Measurements from ENCODE around the gene IL17RA. TPM values are rescaled to one million over a fixed set of nuclear protein-coding genes. Genes with fewer than 3 reads are reported as not detected.

The IL17RA gene
- total RNA-seq, 1 experiment from 2014 or later: 18.0 TPM

GRCh38 chr22:17104336-17104935 lies 19.6 kb downstream of the IL17RA start:
- Mint-ChIP-seq H3K27me3 (ENCODE audit: unreplicated experiment) (no peaks in the 10 kb centered on the region), H3K4me3 (ENCODE audit: low read depth, unreplicated experiment) (no peak overlapping the region), H3K4me1 (ENCODE audit: low read depth, unreplicated experiment) (no peaks in the 10 kb centered on the region), H3K36me3 (ENCODE audit: insufficient read depth, unreplicated experiment) (no peaks in the 10 kb centered on the region), H3K9me3 (ENCODE audit: low read depth, unreplicated experiment) (no peaks in the 10 kb centered on the region), H3K27ac (ENCODE audit: unreplicated experiment) (no peak overlapping the region)
- DNase-seq: no peak
- BruUV-seq (replicated peaks): no TSS peak
- CTCF ChIA-PET: no interaction called here
- intact Hi-C loops (cut with micrococcal nuclease; ENCODE audit: unreplicated experiment): no loop called here
- TF ChIP-seq CTCF (IDR thresholded peaks at IDR 0.05; ENCODE audit: unreplicated experiment): no peak

- H3K4me3 Mint-ChIP-seq (ENCODE audit: low read depth, unreplicated experiment): no peak overlapping the region
- H3K4me1 Mint-ChIP-seq (ENCODE audit: low read depth, unreplicated experiment): no peaks in the 10 kb centered on the region
- H3K27ac Mint-ChIP-seq (ENCODE audit: unreplicated experiment): no peak overlapping the region
- TF ChIP-seq CTCF (IDR thresholded peaks at IDR 0.05; ENCODE audit: unreplicated experiment): no peak
- DNase-seq: no peak
- BruUV-seq (replicated peaks): no TSS peak
- intact Hi-C loops (cut with micrococcal nuclease; ENCODE audit: unreplicated experiment): no loop called here
- no peaks in the 10 kb centered on the region for H3K36me3 Mint-ChIP-seq (ENCODE audit: insufficient read depth, unreplicated experiment)
- CTCF ChIA-PET: interaction anchor here (0.7 kb wide), 1 partner anchor 1069 kb away, joined by 3 read pairs; no protein-coding TSS in a partner anchor
- H3K27me3 Mint-ChIP-seq (ENCODE audit: unreplicated experiment): no peaks in the 10 kb centered on the region
- H3K9me3 Mint-ChIP-seq (ENCODE audit: low read depth, unreplicated experiment): no peaks in the 10 kb centered on the region
Observed at GRCh38 chr22:17105143-17106129, 20.6 kb downstream of the IL17RA start.

- CTCF ChIA-PET: no interaction called here
- no TSS peak for BruUV-seq (replicated peaks)
- DNase-seq: no peak
- Mint-ChIP-seq H3K27me3 (ENCODE audit: unreplicated experiment) (no peaks in the 10 kb centered on the region), H3K9me3 (ENCODE audit: low read depth, unreplicated experiment) (no peaks in the 10 kb centered on the region), H3K4me1 (ENCODE audit: low read depth, unreplicated experiment) (no peaks in the 10 kb centered on the region), H3K27ac (ENCODE audit: unreplicated experiment) (no peak overlapping the region), H3K4me3 (ENCODE audit: low read depth, unreplicated experiment) (no peak overlapping the region), H3K36me3 (ENCODE audit: insufficient read depth, unreplicated experiment) (no peaks in the 10 kb centered on the region)
- TF ChIP-seq CTCF (IDR thresholded peaks at IDR 0.05; ENCODE audit: unreplicated experiment): no peak
- intact Hi-C loops (cut with micrococcal nuclease; ENCODE audit: unreplicated experiment): no loop called here
Observed at GRCh38 chr22:17106161-17106784, 21.5 kb downstream of the IL17RA start.

- BruUV-seq (replicated peaks): no TSS peak
- Mint-ChIP-seq H3K27me3 (ENCODE audit: unreplicated experiment) (no peaks in the 10 kb centered on the region), H3K27ac (ENCODE audit: unreplicated experiment) (no peak overlapping the region), H3K4me1 (ENCODE audit: low read depth, unreplicated experiment) (no peaks in the 10 kb centered on the region), H3K9me3 (ENCODE audit: low read depth, unreplicated experiment) (no peaks in the 10 kb centered on the region), H3K4me3 (ENCODE audit: low read depth, unreplicated experiment) (no peak overlapping the region), H3K36me3 (ENCODE audit: insufficient read depth, unreplicated experiment) (no peaks in the 10 kb centered on the region)
- intact Hi-C loops (cut with micrococcal nuclease; ENCODE audit: unreplicated experiment): no loop called here
- TF ChIP-seq CTCF (IDR thresholded peaks at IDR 0.05; ENCODE audit: unreplicated experiment): no peak
- no peak for DNase-seq
- CTCF ChIA-PET: no interaction called here
Observed at GRCh38 chr22:17106785-17107546, 22.2 kb downstream of the IL17RA start.
